ENCODE measurements around the gene SULT1E1. TPM values are rescaled to one million over a fixed set of nuclear protein-coding genes. Genes with fewer than 3 reads are reported as not detected.
"Not testable (repeated sequence)": the region's sequence is repeated elsewhere in the genome, so short reads cannot be mapped to it uniquely, and the experiment has no call there.

The SULT1E1 gene
- total RNA-seq, 1 donor from 2014 or later: 1.1 TPM

DNA sequence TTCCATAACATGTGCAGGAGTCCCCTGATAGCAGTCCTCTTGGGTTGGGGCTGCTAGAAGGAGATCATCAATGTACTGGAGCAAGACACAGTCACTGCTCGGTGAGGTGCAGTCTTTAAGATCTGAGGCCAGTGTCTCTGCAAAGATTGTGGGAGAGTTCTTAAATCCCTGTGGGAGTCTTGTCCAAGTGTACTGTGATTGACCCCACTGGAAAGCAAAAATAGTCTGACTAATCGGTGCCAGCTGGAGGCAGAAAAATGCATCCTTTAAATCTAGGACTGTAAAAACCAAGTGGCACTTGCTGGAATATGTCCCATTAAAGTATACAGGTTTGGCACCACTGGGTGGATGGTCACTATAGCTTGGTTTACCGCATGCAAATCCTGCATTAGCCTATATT, 31.1 kb downstream of the SULT1E1 start:
- peak; percentile 40 for FAIRE-seq
- TF ChIP-seq, protein P1, sequence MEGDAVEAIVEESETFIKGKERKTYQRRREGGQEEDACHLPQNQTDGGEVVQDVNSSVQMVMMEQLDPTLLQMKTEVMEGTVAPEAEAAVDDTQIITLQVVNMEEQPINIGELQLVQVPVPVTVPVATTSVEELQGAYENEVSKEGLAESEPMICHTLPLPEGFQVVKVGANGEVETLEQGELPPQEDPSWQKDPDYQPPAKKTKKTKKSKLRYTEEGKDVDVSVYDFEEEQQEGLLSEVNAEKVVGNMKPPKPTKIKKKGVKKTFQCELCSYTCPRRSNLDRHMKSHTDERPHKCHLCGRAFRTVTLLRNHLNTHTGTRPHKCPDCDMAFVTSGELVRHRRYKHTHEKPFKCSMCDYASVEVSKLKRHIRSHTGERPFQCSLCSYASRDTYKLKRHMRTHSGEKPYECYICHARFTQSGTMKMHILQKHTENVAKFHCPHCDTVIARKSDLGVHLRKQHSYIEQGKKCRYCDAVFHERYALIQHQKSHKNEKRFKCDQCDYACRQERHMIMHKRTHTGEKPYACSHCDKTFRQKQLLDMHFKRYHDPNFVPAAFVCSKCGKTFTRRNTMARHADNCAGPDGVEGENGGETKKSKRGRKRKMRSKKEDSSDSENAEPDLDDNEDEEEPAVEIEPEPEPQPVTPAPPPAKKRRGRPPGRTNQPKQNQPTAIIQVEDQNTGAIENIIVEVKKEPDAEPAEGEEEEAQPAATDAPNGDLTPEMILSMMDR (IDR thresholded peaks at IDR 0.05; ENCODE audit: insufficient read depth, low read length, severe bottlenecking): no peak
- Histone ChIP-seq H3K27me3 (ENCODE audit: control insufficient read depth, insufficient read depth, low read length) (no peaks in the 10 kb centered on the region), H3K4me3 (ENCODE audit: low read depth, low read length) (no peak overlapping the region), H3K36me3 (ENCODE audit: control insufficient read depth, insufficient read depth, low read length) (no peaks in the 10 kb centered on the region)
- no peak for DNase-seq (ENCODE audit: low read depth)

DNA sequence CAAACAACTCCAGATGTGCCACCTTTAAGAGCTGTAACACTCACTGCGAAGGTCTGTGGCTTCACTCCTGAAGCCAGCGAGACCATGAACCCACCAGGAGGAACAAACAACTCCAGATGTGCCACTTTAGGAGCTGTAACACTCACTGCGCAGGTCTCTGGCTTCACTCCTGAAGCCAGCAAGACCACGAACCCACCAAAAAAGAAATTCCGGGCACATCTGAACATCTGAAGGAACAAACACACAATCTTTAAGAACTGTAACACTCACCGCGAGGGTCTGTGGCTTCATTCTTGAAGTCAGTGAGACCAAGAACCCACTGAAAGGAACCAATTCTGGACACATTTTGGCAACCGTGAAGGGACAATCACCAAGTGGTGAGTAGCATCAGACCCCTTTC, 34.9 kb downstream of the SULT1E1 start:
- not testable (repeated sequence) for DNase-seq (ENCODE audit: low read depth); H3K36me3 ChIP-seq (ENCODE audit: control insufficient read depth, insufficient read depth, low read length)

DNA sequence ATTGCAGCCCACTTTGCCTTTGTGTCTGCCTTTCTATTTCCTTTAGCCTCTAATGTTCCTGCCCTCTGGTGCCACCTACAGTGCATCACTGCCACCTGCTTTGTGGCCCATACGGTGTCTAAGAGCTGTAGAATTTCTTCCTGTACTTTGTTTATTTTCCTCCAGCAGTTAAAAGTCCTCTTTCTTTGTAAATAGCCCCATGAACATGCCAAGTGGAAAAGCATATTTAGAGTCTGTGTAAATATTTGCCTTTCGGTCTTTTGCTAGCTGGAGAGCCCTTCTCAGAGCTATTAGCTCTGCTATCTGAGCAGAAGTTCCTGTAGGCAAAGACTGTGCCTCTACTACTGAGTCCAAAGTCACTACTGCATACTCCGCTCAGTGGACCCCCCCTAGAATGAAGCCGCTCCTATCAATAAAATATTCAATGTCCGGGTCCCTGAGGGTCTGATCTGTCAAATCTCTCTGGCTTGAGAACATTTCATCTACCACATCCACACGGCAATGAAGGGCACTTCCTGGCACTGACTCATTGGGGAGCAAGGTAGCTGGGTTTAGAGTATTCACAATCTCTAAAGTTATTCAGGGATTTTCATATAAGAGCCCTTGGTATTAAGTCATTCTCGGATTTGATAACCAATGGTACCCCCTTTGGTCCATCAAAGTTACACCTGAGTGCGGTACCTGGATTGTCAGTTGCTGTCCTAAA, 36.3 kb downstream of the SULT1E1 start:
- Histone ChIP-seq H3K4me3 (ENCODE audit: low read depth, low read length) (no peak overlapping the region), H3K36me3 (ENCODE audit: control insufficient read depth, insufficient read depth, low read length) (no peaks in the 10 kb centered on the region), H3K27me3 (ENCODE audit: control insufficient read depth, insufficient read depth, low read length) (no peaks in the 10 kb centered on the region)
- TF ChIP-seq, protein P1 (IDR thresholded peaks at IDR 0.05; ENCODE audit: insufficient read depth, low read length, severe bottlenecking): peak; percentile 74
- DNase-seq (ENCODE audit: low read depth) (peak; percentile 49), FAIRE-seq (no peak)

More for the DNA sequence above, 34.9 kb downstream of the SULT1E1 start:
- FAIRE-seq; H3K4me3 ChIP-seq (ENCODE audit: low read depth, low read length); H3K27me3 ChIP-seq (ENCODE audit: control insufficient read depth, insufficient read depth, low read length): not testable (repeated sequence)

DNA sequence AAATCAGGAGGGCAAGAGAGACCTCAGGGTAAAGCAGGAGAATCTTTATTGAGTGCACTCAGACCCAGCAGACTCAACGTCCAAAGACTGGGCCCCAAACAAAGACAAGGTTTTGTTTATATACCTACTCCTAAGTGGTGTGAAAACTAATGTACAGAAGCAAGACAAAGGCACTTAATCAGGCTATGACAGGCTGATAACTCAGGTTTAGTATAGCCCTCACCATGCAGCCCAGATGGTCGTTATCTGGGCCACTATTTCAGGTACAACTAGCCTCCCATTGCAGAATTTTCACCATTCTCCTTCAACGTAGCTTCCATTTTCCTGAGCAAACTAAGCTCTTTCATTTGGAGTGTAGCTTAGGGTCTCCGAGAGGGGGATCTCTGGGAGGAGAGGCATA, 36.9 kb downstream of the SULT1E1 start:
- H3K36me3 ChIP-seq (ENCODE audit: control insufficient read depth, insufficient read depth, low read length): no peaks in the 10 kb centered on the region
- TF ChIP-seq, protein P1 (IDR thresholded peaks at IDR 0.05; ENCODE audit: insufficient read depth, low read length, severe bottlenecking): no peak
- H3K27me3 ChIP-seq (ENCODE audit: control insufficient read depth, insufficient read depth, low read length): no peaks in the 10 kb centered on the region
- H3K4me3 ChIP-seq (ENCODE audit: low read depth, low read length): no peak overlapping the region
- DNase-seq (ENCODE audit: low read depth) (no peak), FAIRE-seq (no peak)

DNA sequence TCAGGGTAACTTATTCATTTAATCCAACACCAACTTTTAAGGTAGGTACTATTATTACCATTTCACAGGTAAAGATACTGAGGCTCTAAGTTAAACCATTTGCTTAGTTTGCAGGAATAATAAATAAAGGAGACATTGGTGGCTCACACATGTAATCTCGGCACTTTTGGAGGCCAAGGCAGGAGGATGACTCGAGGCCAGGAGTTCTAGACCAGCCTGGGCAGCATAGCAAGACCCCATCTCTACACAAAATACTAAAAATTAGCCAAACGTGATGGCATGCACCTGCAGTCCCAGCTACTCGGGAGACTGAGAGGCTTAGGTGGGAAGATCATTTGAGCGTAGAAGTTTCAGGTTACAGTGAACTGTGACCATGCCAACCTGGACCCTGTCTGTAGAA, 37.7 kb downstream of the SULT1E1 start:
- TF ChIP-seq, protein P1 (IDR thresholded peaks at IDR 0.05; ENCODE audit: insufficient read depth, low read length, severe bottlenecking): no peak
- no peak for FAIRE-seq
- H3K36me3 ChIP-seq (ENCODE audit: control insufficient read depth, insufficient read depth, low read length): no peaks in the 10 kb centered on the region

DNA sequence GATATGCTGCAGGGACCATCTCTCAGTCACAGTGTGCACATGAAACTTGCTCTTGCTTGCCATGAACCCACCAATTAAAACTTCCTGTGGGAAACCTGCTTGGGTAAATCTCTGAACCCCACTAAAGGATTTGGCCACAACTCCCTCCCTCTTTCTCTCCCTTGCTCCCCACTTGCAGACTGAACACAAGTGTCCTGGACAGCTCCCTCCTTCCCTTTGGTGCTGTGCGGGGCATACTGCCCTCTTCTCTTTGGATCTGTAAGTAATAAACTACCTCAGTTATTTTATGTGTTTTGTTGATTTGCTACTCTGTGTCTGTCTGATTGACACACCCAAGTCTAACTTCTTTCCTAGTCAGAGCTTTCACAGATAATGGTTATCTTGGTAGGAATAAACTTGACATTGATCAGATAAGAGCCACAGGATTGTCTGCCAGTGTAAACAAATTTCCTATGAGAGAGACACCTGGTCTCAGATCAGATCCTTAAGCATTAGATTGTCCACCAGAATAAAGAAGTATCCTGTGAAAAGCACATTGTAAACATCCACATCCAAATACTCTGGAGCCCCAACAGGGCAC, 41.8 kb downstream of the SULT1E1 start:
- Histone ChIP-seq H3K27me3 (ENCODE audit: control insufficient read depth, insufficient read depth, low read length) (no peaks in the 10 kb centered on the region), H3K36me3 (ENCODE audit: control insufficient read depth, insufficient read depth, low read length) (no peaks in the 10 kb centered on the region), H3K4me3 (ENCODE audit: low read depth, low read length) (no peak overlapping the region)
- TF ChIP-seq, protein P1 (IDR thresholded peaks at IDR 0.05; ENCODE audit: insufficient read depth, low read length, severe bottlenecking): no peak
- FAIRE-seq (no peak), DNase-seq (ENCODE audit: low read depth) (no peak)

More for the DNA sequence above, 37.7 kb downstream of the SULT1E1 start:
- DNase-seq (ENCODE audit: low read depth): no peak
- no peak overlapping the region for H3K4me3 ChIP-seq (ENCODE audit: low read depth, low read length)
- no peaks in the 10 kb centered on the region for H3K27me3 ChIP-seq (ENCODE audit: control insufficient read depth, insufficient read depth, low read length)

All from bronchial epithelial cell (primary cell).